Stimulated activated CD4-positive, alpha-beta T cell treated with anti-CD3 and anti-CD28 coated beads, Interleukin-1b, Interleukin-23, amount 100 ng/mL, for 24 hours (primary cell): ENCODE measurements around the gene KCNMA1.

Source experiments
- DNase-seq, 4 experiments: peaks; one replicate each; pipeline ENCODE4 v3.0.0-alpha.2; 2020; ENCODE audit warnings: low read depth in 4 of 4, low spot score in 1 of 4

Gene KCNMA1

DNA sequence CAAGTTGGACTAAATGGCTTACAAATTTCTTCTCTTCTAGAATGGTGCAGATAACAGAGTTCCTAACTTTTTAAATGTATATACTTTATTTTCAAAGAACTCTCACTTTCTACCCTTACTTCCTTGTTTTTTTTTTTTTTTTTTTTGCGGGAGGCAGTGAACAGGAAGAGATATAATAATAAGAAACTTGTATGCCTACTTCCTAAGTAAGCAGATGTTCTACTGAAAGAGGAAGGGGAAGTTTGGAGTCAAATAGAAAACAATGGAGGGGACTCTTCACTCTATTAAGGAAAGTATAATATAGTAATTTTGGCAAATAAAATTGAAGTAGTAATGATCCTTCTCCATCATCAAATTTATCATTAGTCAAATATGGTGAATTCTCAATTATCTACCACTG is 754.0 kb downstream of the KCNMA1 start:
- no peak for DNase-seq

DNA sequence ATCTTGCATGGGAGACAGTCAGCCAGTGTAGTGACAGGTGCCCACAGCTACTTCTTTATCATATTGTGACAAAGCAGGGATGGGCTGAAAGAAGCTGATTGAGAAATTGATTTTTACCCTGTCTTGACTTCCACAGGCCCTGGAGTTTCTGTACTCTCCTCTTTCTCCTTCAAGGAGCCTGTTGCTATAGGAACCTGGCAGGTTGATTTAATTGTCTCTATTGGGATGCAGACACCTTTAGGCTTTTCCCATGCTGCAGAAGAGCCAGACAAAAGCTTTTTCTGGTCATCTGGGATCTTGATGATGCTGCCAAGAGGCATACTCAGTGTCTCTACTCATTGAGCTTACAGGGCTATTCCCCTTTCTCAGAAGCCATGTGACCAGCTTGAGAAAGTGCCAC is 754.8 kb downstream of the KCNMA1 start:
- no peak for DNase-seq

GRCh38 chr10:76882245-76882644 is 755.4 kb downstream of the KCNMA1 start:
- no peak for DNase-seq

DNA sequence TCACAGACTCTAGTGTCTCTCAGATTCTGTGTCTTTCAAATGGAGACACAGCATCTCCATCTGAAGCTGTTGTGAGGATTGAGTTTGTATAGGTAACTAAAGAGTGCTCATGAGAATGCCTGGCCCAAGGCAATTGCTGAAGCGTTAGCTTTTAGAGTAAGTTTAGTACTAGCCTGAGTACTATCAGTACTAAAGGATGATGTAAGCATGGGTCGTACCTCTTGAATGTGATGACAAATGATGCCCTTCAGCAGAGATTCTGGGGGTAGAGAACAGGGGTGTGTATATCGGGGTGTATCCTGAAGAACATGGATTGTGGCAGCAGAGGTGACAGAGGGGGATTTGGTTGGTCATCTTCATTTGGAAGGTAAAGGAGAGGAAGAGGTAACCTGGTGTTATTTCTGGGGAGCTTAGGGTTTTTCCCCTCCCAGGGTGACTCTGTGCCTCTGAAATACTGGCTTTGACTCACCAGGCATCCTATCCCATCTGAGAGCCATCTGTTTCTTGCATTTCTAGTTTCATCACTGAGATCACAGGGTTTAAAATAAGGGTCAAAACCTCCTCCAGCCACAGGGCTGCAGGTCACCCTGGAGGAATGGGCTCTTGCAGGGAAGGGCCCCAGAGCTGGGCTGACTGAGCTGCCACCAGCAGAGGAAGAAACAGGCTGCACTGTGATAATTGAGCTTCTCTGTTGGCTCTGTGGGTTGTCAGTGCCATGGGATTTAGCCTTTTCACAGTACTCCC is 756.0 kb downstream of the KCNMA1 start:
- DNase-seq, result no peak

DNA sequence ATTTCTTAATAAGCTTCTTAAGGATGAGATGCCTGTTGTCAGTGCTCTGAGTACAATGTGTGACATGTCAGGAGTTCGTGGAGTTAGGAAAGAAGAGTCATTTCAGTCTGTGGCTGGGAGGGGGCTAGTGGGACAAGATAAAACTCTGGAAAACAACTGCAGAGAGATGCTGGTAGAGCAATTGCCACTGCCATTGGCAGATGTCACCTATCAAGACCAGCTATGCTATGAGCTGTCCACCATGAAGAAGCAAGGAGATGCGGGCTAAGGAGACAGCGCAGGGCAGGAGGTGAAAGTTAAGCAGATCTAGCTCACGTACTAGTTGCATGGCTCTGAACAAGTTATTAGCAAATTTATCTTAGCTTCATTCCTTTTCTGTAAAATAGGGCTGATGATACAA is 756.7 kb downstream of the KCNMA1 start:
- no peak for DNase-seq

DNA sequence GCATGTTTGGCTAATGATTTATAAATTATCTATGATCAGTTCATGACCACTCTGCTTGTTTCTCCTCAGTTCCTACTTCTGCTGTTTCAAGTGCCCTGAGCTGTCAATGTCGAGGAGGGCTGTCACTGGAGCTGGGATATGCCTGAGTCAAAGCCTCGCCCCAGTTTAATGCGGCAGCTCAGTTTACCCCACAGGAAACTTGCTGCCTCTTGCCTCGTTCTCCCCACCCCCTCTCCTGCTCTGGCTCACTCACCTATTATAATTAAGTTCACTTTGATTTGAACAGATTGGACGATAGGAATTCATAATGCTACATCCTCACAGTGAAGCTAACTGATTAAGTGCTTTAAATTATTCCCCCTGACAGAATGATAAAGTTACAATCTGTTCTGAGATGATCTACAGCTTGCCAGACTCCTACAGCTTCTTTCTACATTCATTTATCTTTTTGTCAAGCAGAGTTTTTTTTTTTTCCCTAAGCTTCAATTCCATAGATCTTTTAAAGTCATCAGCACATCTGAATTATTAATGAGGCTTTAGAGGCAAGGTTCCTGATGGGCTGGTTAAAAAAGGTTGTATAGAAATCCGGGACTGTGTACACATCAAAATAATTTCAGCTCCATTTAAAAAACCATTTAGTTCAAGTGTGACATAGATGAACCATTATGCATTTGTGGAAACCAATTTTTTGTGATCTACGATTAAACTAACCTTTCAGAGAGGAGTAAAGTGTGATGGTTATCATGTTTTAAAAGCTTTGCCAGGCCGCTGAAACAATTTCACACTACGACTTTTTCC is 758.3 kb downstream of the KCNMA1 start:
- no peak for DNase-seq

GRCh38 chr10:76878514-76878913 is 759.1 kb downstream of the KCNMA1 start:
- no peak for DNase-seq

DNA sequence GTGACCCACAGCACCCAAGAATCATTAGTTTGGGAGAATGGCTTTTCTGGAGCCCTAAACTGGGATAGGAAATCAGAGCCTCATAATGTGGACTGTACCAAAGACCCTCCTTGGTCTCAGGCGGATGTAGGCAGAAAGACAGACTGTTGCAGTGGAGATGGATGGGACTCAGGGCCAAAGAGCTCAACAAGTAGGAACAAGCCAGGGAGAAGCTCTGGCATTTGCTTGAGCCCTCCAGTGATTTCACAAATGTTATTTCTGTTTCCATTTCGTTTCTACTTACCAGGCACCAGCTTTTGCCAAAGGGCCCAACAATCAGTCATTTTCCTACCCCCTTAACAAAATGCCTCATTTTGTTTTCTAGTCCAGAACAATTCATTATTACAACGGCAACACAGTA is 762.7 kb downstream of the KCNMA1 start:
- DNase-seq, result no peak

GRCh38 chr10:76874176-76874575 is 763.4 kb downstream of the KCNMA1 start:
- no peak for DNase-seq

DNA sequence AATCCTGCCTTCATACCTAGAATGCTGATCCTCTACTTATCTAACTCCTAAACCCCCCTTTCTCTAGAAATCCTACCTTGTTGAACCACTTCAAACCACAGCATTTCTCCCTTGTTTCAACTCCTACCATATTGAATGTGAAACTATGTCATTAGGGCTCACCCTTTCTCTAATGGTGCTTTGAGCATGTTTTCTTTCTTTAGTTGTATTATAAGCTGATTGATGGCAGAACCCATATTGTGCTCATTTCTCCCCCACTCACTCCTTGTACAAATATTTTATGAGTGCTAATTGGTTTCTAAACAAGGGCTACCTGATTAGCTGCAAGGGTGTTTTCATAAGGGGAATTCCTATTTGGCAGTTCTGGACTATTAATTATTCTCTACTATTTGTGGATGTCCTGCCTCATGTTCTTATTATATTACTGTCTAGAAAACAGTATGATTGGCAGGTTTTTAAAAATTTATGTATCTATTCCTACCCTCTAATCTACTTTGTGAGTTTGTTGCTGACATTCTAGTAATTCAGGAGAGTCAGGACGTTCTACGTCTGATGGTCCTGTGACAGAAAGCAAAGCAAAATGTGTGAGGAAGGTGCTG is 765.8 kb downstream of the KCNMA1 start:
- DNase-seq, result no peak

DNA sequence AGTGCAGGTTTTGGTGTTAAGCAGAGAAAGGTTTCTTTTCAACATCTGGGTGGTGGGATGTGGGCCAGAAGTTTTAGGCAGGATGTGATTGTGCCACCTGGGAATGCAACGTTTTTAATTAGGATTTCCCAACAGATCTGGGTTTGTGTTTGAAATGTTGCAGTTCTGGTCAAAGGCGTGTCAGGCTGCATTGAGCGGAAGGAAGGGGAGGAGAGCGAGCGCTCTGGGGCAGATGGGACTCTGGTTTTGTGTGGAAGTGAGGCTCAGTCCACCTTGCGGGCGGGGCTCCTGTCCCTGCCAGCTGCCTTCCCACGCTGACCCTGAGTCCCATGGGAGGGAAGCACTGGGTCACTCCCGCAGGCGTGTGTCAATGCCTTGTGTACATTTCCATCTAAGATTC is 767.7 kb downstream of the KCNMA1 start:
- no peak for DNase-seq

DNA sequence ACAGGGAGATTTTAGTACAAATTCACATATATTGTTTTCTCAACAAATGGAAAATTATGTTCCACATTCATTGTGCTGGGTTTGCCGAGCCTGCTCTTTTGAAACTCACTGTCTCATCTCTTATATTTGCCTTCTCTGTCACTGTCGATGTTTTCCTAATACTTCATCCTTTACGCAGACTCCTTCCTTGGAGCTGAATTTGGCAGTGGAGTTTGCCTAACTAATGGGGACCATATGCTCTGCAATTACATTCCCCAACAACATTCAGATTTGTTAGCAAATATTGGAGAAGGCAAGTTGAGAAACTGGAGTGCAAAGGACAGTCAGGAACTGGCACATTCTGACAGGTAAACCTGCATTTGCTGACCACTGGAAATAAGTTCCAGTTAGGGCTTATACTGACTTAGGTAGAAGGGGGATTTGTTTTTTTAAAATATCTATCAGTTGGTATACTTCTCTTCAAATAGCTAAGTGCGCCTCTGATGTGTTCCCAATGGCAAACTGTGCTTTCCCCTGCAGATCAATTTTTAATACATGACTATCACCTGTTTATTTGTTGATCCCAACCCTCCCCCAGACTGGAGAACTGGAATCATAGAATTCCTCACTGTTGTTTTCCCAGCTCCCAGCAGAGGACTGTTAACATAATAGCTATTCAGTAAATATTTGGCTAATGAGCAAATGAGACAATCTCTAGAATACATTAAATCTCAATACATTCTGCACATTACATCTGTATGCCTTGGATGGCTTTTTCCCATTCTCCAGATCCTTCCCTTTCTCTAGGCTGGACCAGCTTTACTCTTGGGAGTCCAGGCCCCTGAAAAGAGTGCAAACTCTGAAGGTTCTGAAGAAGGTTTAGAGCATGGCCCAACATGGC is 769.3 kb downstream of the KCNMA1 start:
- DNase-seq, result no peak

DNA sequence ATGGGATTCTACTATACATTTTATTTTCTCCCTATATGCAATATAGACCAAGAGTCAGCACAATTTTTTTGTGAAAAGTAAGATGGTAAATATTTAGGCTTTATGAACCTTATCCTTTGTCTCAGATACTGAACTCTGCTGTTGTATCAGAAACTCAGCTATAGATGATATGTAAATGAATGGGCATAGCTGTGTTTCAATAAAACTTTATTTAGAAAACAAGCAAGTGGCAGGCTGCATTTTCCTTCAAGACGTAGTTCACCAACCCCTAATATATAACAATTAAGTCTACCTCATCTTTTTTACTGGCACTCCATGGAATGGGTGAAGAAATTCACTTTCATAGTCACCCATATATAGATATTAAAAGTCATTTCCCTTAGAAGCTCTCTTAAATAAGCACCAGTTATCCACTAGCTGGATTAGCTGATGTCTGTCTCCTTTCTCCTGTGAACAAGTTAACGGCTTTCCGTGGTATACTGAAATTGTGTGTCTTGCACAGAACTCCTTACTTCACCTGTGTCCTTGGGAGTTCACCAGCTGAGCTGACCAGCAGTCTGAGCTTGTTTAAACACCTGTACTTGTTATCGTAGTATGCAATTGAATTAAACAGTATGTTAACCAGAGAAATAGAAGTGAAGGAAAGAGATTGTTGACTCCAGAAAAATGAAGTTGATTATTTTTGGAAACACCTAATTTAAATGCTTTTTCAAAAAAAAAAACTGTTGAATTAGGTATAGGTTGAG is 770.6 kb downstream of the KCNMA1 start:
- no peak for DNase-seq

DNA sequence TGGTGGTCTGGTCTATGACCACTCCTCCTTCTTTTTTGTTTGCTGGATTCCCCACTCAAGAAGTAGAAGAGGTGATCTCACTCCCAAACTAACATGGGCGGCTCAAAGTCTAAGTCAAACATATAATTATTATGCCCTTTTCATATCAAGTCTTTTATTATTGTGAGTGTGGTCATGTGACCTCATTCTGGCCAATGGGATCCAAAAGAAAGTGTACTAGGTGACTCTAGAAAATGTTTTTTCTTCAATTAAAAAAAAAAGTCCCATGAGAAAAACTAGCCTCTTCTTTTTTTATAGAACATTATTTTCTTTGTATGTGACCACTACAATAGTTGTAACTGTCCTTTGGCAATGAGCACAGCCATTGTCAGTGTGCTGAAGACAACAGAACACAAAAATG is 772.7 kb downstream of the KCNMA1 start:
- DNase-seq, result no peak

DNA sequence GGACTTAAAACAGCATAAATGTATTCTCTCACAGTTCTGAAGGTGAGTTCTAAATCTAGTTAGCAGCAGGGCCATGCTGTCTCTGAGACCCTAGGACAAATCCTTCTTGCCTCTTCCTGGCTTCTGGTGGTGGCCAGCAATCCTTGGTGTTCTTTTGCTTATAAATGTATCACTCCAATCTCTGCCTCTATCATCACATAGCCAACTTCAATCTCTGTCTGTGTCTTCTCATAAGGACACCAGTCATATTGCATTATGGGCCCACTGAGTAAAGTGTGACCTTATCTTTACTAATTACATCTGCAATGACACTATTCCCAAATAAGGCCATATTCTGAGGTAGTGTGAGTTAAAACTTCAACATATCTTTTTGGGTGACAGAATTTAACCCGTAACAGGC is 778.9 kb downstream of the KCNMA1 start:
- no peak for DNase-seq

- DNase-seq, result no peak
Observed at GRCh38 chr10:76840802-76841201, 796.8 kb downstream of the KCNMA1 start.

- DNase-seq, result no peak
Observed at GRCh38 chr10:76839276-76839675, 798.3 kb downstream of the KCNMA1 start.

DNA sequence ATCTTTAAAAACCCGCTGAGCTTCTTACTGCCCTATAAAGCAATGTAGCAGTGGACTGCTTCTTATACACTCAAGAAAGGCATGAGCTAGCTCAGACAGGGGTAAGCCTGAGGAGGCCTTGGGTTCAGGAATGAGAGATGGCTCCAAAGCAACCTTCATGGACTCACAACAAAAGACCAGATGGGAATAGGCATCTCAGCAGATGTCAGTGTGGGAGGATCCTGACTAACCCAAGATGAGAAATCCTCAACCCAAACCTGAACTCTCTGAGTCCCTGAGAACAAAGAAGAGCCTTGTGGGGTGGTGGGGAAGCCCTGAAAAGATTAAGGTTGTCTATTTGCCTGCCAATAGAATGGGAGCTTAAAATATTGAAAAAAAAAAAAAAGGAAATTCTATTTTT is 807.4 kb downstream of the KCNMA1 start:
- no peak for DNase-seq

GRCh38 chr10:76829724-76830123 is 807.9 kb downstream of the KCNMA1 start:
- no peak for DNase-seq
